HCT116 (cell line): ENCODE data around the gene PHACTR4. TPM values are rescaled to one million over a fixed set of nuclear protein-coding genes. Genes with fewer than 3 reads are reported as not detected.
A peak's percentile ranks its signal among the peaks of the same experiment; 100 is the strongest.

Source experiments
- ATAC-seq: fragments of 200-7000 bp; cut with Tn5 transposase; 2 replicates; pipeline ENCODE4 v1.9.1; 2020; ENCODE audit warnings: mild to moderate bottlenecking, moderate library complexity
- BruUV-seq: library from RNA; stranded (reverse); fragments of 400-500 nt; replicated peaks from 2 replicates; lab custom pipeline; 2021; lab: Mats Ljungman, UMichigan
- CTCF ChIA-PET: fragments of 300-600 bp; sonication (Branson Sonifier 250); formaldehyde crosslinking; loops from one replicate; lab custom pipeline; 2021; ENCODE audit warnings: antibody characterized with exemption; lab: Charles Lee
- POLR2A ChIA-PET: fragments of 300-600, 350-600 bp; sonication (Branson Sonifier 250); formaldehyde crosslinking; loops from one replicate; lab custom pipeline; 2021; ENCODE audit warnings: antibody characterized with exemption; lab: Charles Lee
- RAD21 ChIA-PET, 2 experiments: fragments of 300-600 bp; sonication (Branson Sonifier 250); formaldehyde crosslinking; loops; one replicate each; lab custom pipeline; 2023; ENCODE audit warnings: low total read pairs in 2 of 2; ENCODE audit not compliant: uncharacterized antibody in 2 of 2, unreplicated experiment in 2 of 2, low non-redundant PET in 1 of 2; lab: Charles Lee
- DNase-seq: peaks from one replicate; pipeline ENCODE4 v3.0.0-alpha.2; 2010; ENCODE audit warnings: low read depth, low spot score
- H2AFZ ChIP-seq: fragments of 200-600 bp; shearing (Covaris generic), sonication (generic); 2 replicates; pipeline ENCODE4 v1.6.1; 2017; ENCODE audit warnings: low read depth, mixed run types, mixed read lengths, antibody characterized with exemption, low read length; ENCODE audit not compliant: poor library complexity, severe bottlenecking
- H3K27ac ChIP-seq: 2 replicates; pipeline ENCODE4 v1.5.1; 2012; ENCODE audit warnings: low read depth, low read length
- H3K27me3 ChIP-seq: fragments of 200-600 bp; sonication (generic); 2 replicates; pipeline ENCODE4 v1.6.1; 2016; ENCODE audit warnings: mixed run types, low read length, mixed read lengths; ENCODE audit not compliant: insufficient read depth
- H3K36me3 ChIP-seq, 2 experiments: fragments of 200-500 bp in 1 of 2; fragments of 200-600 bp in 1 of 2; sonication (Bioruptor generic) in 1 of 2; sonication (generic) in 1 of 2; 2 replicates each; pipeline versions ENCODE4 v1.5.1 to v1.6.1; 2014 to 2016; ENCODE audit warnings: low read length in 2 of 2, inconsistent platforms in 1 of 2, mixed read lengths in 1 of 2, mixed run types in 1 of 2; ENCODE audit not compliant: insufficient read depth in 2 of 2, control insufficient read depth in 1 of 2
- H3K4me1 ChIP-seq, 2 experiments: fragments of 200-600 bp in 1 of 2; sonication (generic) in 1 of 2; 2 replicates each; pipeline versions ENCODE4 v1.5.1 to v1.6.1; 2012 to 2017; ENCODE audit warnings: low read length in 2 of 2, inconsistent platforms in 1 of 2, mild to moderate bottlenecking in 1 of 2, mixed read lengths in 1 of 2, mixed run types in 1 of 2, moderate library complexity in 1 of 2; ENCODE audit not compliant: insufficient read depth in 2 of 2, control insufficient read depth in 1 of 2
- H3K4me2 ChIP-seq: fragments of 200-600 bp; sonication (generic); 2 replicates; pipeline ENCODE4 v1.6.1; 2017; ENCODE audit warnings: mixed run types, low read length, mixed read lengths
- H3K4me3 ChIP-seq, 2 experiments: fragments of 200-600 bp in 1 of 2; sonication (generic) in 1 of 2; replicated peaks in 1 of 2; 2 replicates each; pipeline ENCODE4 v1.5.1; 2011 to 2016; ENCODE audit warnings: low read length in 2 of 2, control low read depth in 1 of 2, low read depth in 1 of 2, mild to moderate bottlenecking in 1 of 2, mixed read lengths in 1 of 2, mixed run types in 1 of 2
- H3K79me2 ChIP-seq: fragments of 200-600 bp; sonication (generic); 2 replicates; pipeline ENCODE4 v1.6.1; 2017; ENCODE audit warnings: mild to moderate bottlenecking, mixed run types, low read length, moderate library complexity, mixed read lengths; ENCODE audit not compliant: insufficient read depth
- H3K9ac ChIP-seq: fragments of 200-600 bp; sonication (generic); 2 replicates; pipeline ENCODE4 v1.6.1; 2016; ENCODE audit warnings: low read length, mixed read lengths
- H3K9me2 ChIP-seq: fragments of 200-600 bp; sonication (generic), shearing (Covaris generic); 2 replicates; pipeline ENCODE4 v1.6.1; 2017; ENCODE audit warnings: mixed run types, mild to moderate bottlenecking, moderate library complexity; ENCODE audit not compliant: insufficient read depth
- H3K9me3 ChIP-seq, 2 experiments: fragments of 200-500 bp in 1 of 2; fragments of 200-600 bp in 1 of 2; sonication (Bioruptor generic) in 1 of 2; sonication (generic) in 1 of 2; 2 replicates each; pipeline ENCODE4 v1.6.1; 2014 to 2017; ENCODE audit warnings: low read length in 2 of 2, mixed read lengths in 2 of 2, inconsistent platforms in 1 of 2, low read depth in 1 of 2, mild to moderate bottlenecking in 1 of 2, mixed run types in 1 of 2, moderate library complexity in 1 of 2; ENCODE audit not compliant: control insufficient read depth in 1 of 2, insufficient read depth in 1 of 2
- H4K20me1 ChIP-seq: fragments of 200-600 bp; sonication (generic), shearing (Covaris generic); 2 replicates; pipeline ENCODE4 v1.6.1; 2017; ENCODE audit warnings: mixed run types, mild to moderate bottlenecking, moderate library complexity; ENCODE audit not compliant: insufficient read depth
- ATF3 ChIP-seq: IDR thresholded peaks from 2 replicates; pipeline ENCODE4 v1.6.1; 2012
- CBX3 ChIP-seq: IDR thresholded peaks from 2 replicates; pipeline ENCODE4 v1.6.1; 2012; ENCODE audit warnings: low read depth
- CEBPB ChIP-seq: IDR thresholded peaks from 2 replicates; pipeline ENCODE4 v1.6.1; 2012; ENCODE audit warnings: low read depth
- EGR1 ChIP-seq: IDR thresholded peaks from 2 replicates; pipeline ENCODE4 v1.6.1; 2012; ENCODE audit warnings: low read depth
- EZH2 ChIP-seq: fragments of 200-600 bp; sonication (generic); IDR thresholded peaks from 2 replicates; pipeline ENCODE4 v1.6.1; 2017; ENCODE audit warnings: antibody characterized with exemption, mixed run types
- EZH2phosphoT487 ChIP-seq: fragments of 200-600 bp; IDR thresholded peaks from 2 replicates; pipeline ENCODE4 v1.6.1; 2018; ENCODE audit warnings: antibody characterized with exemption, borderline replicate concordance
- JUND ChIP-seq: IDR thresholded peaks from 2 replicates; pipeline ENCODE4 v1.6.1; 2012
- POLR2A ChIP-seq: IDR thresholded peaks from 2 replicates; pipeline ENCODE4 v1.7.0; 2011; ENCODE audit warnings: borderline replicate concordance; ENCODE audit not compliant: insufficient read depth, insufficient read length; ENCODE audit errors: extremely low read depth
- POLR2AphosphoS5 ChIP-seq: IDR thresholded peaks from 2 replicates; pipeline ENCODE4 v1.6.1; 2011; ENCODE audit warnings: mild to moderate bottlenecking, low read depth, low read length, moderate library complexity
- RAD21 ChIP-seq: IDR thresholded peaks from 2 replicates; pipeline ENCODE4 v1.6.1; 2012; ENCODE audit warnings: low read depth, mild to moderate bottlenecking
- SP1 ChIP-seq: IDR thresholded peaks from 2 replicates; pipeline ENCODE4 v1.6.1; 2012; ENCODE audit warnings: low read depth
- SRF ChIP-seq: IDR thresholded peaks from 2 replicates; pipeline ENCODE4 v1.6.1; 2012; ENCODE audit warnings: low read depth
- TCF7L2 ChIP-seq: IDR thresholded peaks from 2 replicates; pipeline ENCODE4 v1.7.0; 2011; ENCODE audit warnings: borderline replicate concordance, inconsistent platforms; ENCODE audit not compliant: insufficient read depth, insufficient read length; ENCODE audit errors: extremely low read depth
- YY1 ChIP-seq: IDR thresholded peaks from 2 replicates; pipeline ENCODE4 v1.6.1; 2011; ENCODE audit warnings: low read length, low read depth, moderate library complexity, mild to moderate bottlenecking; ENCODE audit not compliant: insufficient replicate concordance; ENCODE audit errors: extremely low read depth
- intact Hi-C: fragments of 100-400 bp; cut with micrococcal nuclease; formaldehyde crosslinking; loops from 2 replicates; pipeline ENCODE4 v1.10.0; 2022
- total RNA-seq: library from RNA; stranded (reverse); gene quantifications from one replicate; pipeline ENCODE4 v1.2.1, GENCODE V29; 2021; ENCODE audit not compliant: unreplicated experiment
- TF ChIP-seq, protein P1 (sequence below), 3 experiments: fragments of 200-600 bp in 1 of 3; sonication (generic) in 1 of 3; IDR thresholded peaks in 2 of 3; conservative IDR thresholded peaks in 1 of 3; 2 replicates each; pipeline ENCODE4 v1.5.1; 2012 to 2017; ENCODE audit warnings: low read depth in 2 of 3, low read length in 2 of 3, antibody characterized with exemption in 1 of 3, borderline replicate concordance in 1 of 3, control low read depth in 1 of 3, mild to moderate bottlenecking in 1 of 3, mixed read lengths in 1 of 3, mixed run types in 1 of 3, moderate library complexity in 1 of 3; ENCODE audit not compliant: insufficient read depth in 1 of 3

Gene PHACTR4
- total RNA-seq, 1 experiment from 2014 or later = 36.0 TPM

- no peak overlapping the region for H3K27ac ChIP-seq
- H3K4me1 ChIP-seq = peaks cover 9 to 33% of the 10 kb centered on the region in 2 experiments
- RAD21 ChIA-PET = no interaction called here
- no peak for TF ChIP-seq ATF3
- TF ChIP-seq YY1 = no peak
- DNase-seq (no peak), ATAC-seq (0 out of 2 replicates have a peak, but pooled peaks have one; percentile 27)
- POLR2A ChIA-PET = no interaction called here
- no peaks in the 10 kb centered on the region for H3K9me2 ChIP-seq
- no peaks in the 10 kb centered on the region for H3K27me3 ChIP-seq
- H4K20me1 ChIP-seq = no peaks in the 10 kb centered on the region
- CTCF ChIA-PET = no interaction called here
- 0 out of 4 replicates have a peak, but pooled peaks cover 0 to 2% of the 10 kb centered on the region in 2 experiments for H3K36me3 ChIP-seq
- BruUV-seq = no TSS peak
- H2AFZ ChIP-seq = no peak overlapping the region
- H3K9ac ChIP-seq = no peak overlapping the region
- peaks cover 34% of the 10 kb centered on the region; the same call in 1 of the 2 replicates for H3K79me2 ChIP-seq
- no peak overlapping the region for H3K4me2 ChIP-seq
- H3K4me3 ChIP-seq = no peak overlapping the region
- intact Hi-C loops = no loop called here
- no peaks in the 10 kb centered on the region for H3K9me3 ChIP-seq
Observed at GRCh38 chr1:28456078-28456477, 86.5 kb downstream of the PHACTR4 start.

DNA sequence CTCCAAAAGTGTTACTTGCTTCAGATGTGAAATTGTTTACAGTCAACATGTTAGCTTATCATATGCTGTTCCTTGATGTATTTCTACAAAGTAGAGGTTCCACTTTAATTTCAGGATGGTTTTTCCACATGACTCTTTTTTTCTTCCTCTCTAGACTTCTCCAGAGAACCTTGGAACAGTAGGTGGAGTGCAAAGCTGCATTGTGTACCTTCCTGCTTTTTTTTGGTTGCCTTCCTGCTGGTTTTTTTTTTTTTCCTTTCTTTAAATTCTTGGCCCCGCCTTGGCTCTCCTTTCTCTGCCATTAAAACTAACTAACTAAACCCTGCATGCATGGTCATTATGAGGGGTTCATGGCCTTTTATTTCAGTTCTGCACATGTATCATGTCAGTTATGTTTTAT is 88.1 kb downstream of the PHACTR4 start:
- ChIA-PET RAD21 (no interaction called here), CTCF (no interaction called here), POLR2A (no interaction called here)
- no peaks in the 10 kb centered on the region for H4K20me1 ChIP-seq
- no peaks in the 10 kb centered on the region for H3K27me3 ChIP-seq
- peaks cover 9 to 33% of the 10 kb centered on the region in 2 experiments for H3K4me1 ChIP-seq
- no peak for DNase-seq
- H3K27ac ChIP-seq = no peak overlapping the region
- intact Hi-C loops = no loop called here
- H3K79me2 ChIP-seq = peaks cover 27% of the 10 kb centered on the region; the same call in 1 of the 2 replicates
- no peak for ATAC-seq
- H2AFZ ChIP-seq = no peak overlapping the region
- no peaks in the 10 kb centered on the region for H3K9me3 ChIP-seq
- no peak overlapping the region for H3K9ac ChIP-seq
- H3K9me2 ChIP-seq = no peaks in the 10 kb centered on the region
- no TSS peak for BruUV-seq
- H3K4me3 ChIP-seq = no peak overlapping the region
- H3K4me2 ChIP-seq = peak overlapping the region; percentile 46
- H3K36me3 ChIP-seq = 0 out of 4 replicates have a peak, but pooled peaks cover 0 to 2% of the 10 kb centered on the region in 2 experiments
- TF ChIP-seq POLR2AphosphoS5 (no peak), CEBPB (no peak), EGR1 (no peak), EZH2 (no peak), TCF7L2 (no peak), POLR2A (no peak), ATF3 (no peak), SP1 (no peak), CBX3 (no peak), EZH2phosphoT487 (no peak), YY1 (no peak), SRF (no peak), RAD21 (no peak), JUND (no peak)
- TF ChIP-seq, protein P1, sequence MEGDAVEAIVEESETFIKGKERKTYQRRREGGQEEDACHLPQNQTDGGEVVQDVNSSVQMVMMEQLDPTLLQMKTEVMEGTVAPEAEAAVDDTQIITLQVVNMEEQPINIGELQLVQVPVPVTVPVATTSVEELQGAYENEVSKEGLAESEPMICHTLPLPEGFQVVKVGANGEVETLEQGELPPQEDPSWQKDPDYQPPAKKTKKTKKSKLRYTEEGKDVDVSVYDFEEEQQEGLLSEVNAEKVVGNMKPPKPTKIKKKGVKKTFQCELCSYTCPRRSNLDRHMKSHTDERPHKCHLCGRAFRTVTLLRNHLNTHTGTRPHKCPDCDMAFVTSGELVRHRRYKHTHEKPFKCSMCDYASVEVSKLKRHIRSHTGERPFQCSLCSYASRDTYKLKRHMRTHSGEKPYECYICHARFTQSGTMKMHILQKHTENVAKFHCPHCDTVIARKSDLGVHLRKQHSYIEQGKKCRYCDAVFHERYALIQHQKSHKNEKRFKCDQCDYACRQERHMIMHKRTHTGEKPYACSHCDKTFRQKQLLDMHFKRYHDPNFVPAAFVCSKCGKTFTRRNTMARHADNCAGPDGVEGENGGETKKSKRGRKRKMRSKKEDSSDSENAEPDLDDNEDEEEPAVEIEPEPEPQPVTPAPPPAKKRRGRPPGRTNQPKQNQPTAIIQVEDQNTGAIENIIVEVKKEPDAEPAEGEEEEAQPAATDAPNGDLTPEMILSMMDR (IDR thresholded peaks at IDR 0.05 in 2 of 3, conservative IDR thresholded peaks at IDR 0.05 in 1 of 3; ENCODE audit: borderline replicate concordance in 1 of 3, insufficient read depth in 1 of 3, low read depth in 2 of 3, low read length in 2 of 3) = no peak
